Germinal center (tissue), 1 donor: ENCODE measurements around the gene RABGGTA.

Source experiments
- DNase-seq: peaks from one replicate; pipeline ENCODE4 v3.0.0; 2012; ENCODE audit warnings: mixed read lengths, low spot score

RABGGTA gene

GRCh38 chr14:24300326-24300980 is 29.1 kb upstream of the RABGGTA start:
- DNase-seq = no peak

DNA sequence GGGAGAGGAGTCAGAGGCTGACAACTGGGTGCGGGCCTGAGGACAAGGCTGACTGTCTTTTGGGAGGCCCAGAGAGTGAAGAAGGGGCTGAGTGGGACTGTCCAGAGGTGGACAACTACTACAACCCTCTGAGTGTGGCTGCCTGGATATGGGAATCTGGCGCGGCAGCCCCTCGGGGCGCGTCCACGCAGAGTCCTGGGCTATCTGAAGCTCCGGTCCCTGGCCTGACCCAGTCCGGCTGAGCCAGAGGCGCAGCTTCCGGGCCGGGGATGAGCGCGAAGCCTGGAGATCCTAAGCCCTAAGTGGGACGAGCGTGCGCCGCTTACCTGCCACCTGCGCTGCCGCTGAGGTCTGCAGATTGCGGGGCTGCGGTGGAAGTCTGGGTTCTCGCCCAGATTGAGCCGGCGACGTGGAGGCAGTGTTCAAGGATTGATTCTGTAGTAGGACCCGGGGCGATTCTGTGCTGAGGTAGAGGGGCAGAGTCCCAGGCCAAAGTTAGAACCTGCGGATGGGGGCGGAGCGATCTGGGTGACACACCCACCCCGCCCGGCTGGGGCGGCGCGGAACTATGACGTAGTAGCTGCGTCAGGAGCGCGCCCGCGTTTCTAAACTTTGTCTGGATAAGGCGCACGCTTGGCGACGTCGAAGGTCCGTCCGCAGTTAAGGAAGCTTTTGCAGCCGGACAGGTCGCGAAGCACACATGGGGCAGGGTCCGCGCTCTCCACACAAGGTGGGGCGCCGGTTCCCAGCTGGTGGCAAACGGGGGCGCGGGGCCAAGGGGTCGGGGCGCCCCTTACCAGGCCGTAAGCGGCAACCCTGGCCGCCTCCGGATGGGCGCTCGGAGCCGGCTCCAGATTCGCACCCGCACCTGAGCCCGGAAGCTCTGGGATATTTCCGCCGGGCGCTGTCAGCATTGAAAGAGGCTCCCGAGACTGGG is 28.1 kb upstream of the RABGGTA start, which contains the start of the genes DHRS1 and NOP9:
Gene DHRS1 (minus strand): TSS at position 526 of the 937 bp plus-strand sequence. CDS start 674 bp downstream, outside the sequence.
Gene NOP9 (plus strand): TSS at position 596 of the 937 bp plus-strand sequence. CDS start 105 bp downstream, at position 701.
- DNase-seq = peak; percentile 96

GRCh38 chr14:24298892-24299254 is 27.5 kb upstream of the RABGGTA start:
- DNase-seq = no peak

GRCh38 chr14:24297190-24297964 is 26.0 kb upstream of the RABGGTA start:
- no peak for DNase-seq

DNA sequence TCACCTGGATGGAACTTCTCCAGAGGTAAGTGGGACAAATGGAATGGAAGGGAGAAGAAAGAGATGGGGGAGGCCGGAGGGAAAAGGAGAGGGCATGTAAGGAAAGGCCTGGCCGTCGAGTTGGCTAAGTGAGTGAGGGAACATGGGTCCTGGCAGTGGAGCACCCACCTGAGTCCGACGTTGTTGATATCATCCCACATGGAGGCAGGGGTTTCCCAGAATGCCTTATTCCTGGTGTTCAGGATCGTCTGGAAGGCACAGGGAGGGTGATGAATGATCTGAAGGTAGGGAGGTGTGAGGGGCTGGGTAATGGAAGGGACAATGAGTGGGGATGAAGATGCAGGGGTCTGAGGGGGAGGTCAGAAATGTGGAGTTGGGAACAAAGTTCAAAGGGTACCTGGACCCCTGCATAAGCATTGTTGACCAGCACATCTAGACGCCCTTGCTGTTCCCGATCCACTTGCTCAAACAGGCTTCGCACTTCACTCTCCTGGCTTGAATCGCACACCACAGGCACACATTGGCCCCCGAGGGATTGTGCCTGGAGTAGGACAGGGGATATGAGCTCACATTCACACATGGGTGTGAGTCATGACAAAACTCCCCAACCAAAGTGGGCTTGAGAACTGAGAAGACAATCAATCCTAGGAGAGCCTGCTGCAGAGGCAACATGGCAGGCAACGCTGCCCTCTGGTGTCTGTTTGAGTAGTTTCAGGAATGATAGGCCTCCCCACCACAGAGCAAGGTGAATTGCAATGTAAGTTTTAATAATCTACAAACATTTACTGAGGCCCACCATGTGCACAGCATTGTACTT is 25.2 kb upstream of the RABGGTA start:
- DNase-seq = peak; percentile 77

- no peak for DNase-seq
Measured at GRCh38 chr14:24293525-24293924, 22.1 kb upstream of the RABGGTA start.

- no peak for DNase-seq
Measured at GRCh38 chr14:24292118-24292807, 20.9 kb upstream of the RABGGTA start.

GRCh38 chr14:24291446-24292117 is 20.2 kb upstream of the RABGGTA start:
- no peak for DNase-seq

DNA sequence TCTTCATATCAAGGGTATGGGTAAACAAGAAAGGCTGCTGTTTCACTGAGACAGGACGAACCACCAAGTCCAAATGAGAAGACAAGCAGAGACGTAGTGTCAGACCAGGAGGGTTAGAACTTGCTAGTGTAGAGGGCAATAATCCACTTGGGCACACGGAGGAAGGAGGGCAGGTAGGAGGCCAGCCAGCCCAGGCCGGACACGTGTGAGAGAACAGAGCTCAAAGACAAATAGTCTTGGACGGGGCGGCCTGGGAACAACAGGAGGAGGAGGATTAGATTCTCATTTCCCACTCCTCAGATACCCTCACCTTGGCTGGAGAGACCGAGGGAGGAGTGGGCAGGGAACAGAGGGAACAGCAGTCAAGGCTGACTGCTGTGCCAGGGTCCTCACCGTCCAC is 19.3 kb upstream of the RABGGTA start:
- no peak for DNase-seq

DNA sequence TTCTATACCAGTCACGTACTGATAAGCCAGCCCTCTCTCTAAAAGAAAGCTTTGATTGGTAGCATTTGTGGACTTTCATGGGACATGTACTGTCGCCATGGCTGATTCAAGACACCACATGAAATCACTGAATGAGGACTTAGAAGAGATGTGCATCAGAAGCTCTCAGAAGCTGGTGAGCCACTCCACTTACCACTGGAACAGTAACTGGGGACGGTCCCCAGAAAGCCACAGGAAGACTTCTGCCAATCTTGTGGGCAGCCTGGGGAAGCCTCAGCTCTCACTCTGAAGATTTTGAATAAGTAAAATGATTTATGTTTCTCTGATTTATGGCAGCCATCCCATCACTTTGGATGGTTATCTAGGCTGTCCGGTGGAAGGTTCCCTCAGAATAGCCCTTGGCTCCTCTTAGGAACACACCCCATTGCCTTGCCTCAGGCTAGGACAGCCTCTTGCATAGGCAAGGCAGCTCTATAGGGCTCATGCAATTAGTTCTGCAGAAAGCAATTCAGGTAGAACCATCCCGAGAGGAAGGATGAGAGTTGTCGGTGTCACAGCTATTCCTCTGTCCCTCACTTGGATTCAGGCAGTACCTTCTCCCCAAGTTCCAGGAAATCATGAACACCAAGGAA is 18.4 kb upstream of the RABGGTA start:
- DNase-seq = no peak

- no peak for DNase-seq
Measured at GRCh38 chr14:24286996-24287395, 15.6 kb upstream of the RABGGTA start.

DNA sequence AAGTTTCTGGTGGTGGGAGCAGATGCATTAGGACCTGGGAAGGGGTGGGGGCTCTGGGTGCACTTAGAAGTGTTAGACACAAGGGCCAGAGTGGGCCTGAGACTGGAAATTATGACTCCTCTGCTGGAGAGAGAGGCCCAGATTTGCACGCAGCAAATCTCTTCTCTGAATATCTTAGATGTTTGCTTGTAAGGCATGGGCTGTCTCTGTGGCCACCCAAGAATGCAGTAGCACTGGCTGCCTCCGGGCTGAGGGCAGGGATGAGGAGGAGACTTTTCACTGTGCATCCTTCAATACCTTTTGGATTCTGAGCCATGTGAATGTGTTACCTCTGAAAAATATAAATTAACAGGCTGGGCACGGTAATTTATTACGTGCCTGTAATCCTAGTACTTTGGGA is 14.0 kb upstream of the RABGGTA start:
- DNase-seq = no peak

- DNase-seq = no peak
Measured at GRCh38 chr14:24284501-24285035, 13.2 kb upstream of the RABGGTA start.

DNA sequence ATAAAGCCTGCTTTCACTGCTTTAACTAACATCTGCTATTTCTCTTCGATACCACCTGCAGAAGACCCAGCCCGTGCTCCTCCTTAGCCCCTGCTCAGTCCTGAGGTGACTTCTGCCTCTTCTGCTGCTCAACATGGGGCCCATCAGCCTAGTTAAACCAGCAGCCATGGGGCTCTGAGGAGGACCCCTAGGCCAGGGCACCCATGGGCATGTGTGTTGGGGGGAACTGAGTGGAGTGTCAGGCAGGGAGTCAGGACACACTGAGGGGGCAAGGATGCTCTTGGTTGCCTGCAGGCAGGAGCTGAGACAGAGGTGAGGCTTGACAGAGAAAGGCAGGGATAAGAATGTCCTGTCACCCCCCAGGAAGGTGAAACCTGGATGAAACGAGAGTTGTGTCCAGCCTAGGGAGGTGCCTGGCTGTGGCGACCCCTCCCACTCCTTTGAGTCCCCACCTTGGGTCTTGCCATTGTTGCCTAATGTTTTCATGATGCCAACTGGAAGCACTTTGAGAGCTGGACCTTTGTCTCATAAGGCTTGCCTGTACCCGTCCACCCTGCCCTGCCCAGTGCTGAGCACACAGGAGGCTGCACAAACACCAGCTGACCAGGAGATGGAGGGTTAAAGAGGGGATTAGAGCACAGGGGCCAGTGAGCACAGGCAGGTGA is 12.5 kb upstream of the RABGGTA start:
- no peak for DNase-seq

- DNase-seq = no peak
Measured at GRCh38 chr14:24282736-24283135, 11.3 kb upstream of the RABGGTA start.

DNA sequence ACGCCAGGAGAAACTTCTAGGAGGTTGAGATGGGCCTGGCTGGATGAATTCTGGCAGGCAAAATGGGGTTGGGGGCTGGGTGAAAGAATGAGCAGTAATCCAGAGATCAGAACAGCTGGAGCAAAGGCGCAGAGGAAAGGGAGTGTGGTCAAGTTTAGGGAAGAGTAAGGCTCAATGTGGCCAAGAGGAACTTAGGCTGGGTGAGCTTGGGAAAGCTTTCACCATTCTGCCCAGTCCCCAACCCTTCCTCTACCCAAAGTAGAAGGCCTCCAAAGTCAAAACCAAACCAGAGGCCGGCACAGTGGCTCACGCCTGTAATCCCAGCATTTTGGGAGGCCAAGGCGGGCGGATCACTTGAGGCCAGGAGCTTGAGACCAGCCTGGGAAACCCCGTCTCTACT is 10.2 kb upstream of the RABGGTA start:
- no peak for DNase-seq

GRCh38 chr14:24280797-24281460 is 9.5 kb upstream of the RABGGTA start:
- DNase-seq = no peak
